Stimulated activated CD8-positive, alpha-beta memory T cell treated with anti-CD3 and anti-CD28 coated beads, Interleukin-7, amount 100 ng/mL, for 1 hour (primary cell): Measurements from ENCODE around the gene PEX1.
"Not testable (repeated sequence)": the region's sequence is repeated elsewhere in the genome, so short reads cannot be mapped to it uniquely, and the experiment has no call there.

Experiments
- DNase-seq, 2 donors: peaks; one replicate each; pipeline ENCODE4 v3.0.0-alpha.2; 2020; ENCODE audit warnings: low read depth in 2 of 2

PEX1 gene

DNA sequence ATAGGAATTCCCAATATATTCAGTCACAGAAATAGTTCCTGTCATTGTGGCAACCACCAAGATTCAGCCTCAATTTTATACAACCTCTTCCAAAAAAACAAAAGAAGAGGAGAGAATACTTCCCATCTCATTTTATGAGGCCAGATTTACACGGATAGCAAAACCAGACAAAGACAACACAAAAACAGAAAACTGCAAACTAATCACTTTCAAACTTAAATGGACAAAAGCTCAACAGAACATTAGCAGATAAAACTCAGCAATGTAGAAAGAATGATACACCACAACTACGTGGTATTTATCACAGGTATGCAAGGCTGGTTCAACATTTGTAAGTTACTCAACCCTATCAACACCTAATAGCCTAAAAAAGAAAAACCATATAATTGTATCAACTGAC lies 22.0 kb downstream of the PEX1 start:
- no peak for DNase-seq

DNA sequence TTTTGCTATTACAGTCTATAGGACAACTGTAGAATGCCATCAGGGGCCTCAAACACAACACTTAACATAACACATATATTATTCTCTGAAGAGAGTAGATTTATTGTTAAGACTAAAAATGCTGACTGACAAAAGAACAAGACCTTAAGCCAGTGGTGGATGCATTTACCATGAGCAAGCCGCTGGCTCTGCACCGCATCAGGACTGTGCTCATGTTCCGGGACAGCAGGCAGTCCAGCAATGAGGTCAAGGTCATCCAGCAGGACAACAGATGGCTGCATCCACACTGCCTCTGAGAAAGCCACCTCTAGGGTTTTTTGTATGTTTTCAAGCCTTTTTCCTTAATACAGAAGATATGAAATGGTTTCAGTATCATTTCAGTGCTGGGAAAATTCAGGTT lies 23.8 kb downstream of the PEX1 start:
- DNase-seq, result no peak

DNA sequence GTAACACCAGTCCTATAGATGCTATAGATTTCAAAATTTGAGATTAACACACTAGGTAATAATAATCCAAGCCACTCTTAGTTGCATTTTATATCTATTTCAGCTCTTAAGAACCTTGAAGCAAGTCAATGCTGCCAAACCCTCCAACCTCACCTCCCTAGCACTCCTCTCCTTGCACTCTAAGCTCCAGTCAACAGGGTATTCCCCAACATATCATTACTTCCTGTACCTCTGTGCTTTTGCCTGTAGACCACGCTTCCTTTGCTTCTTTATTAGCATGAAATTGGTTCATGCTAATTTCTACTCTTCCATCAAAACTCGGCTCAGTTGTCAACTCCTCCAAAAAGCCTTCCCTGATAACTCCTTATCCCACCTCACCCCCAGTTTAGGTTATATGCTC lies 24.6 kb downstream of the PEX1 start:
- no peak for DNase-seq

DNA sequence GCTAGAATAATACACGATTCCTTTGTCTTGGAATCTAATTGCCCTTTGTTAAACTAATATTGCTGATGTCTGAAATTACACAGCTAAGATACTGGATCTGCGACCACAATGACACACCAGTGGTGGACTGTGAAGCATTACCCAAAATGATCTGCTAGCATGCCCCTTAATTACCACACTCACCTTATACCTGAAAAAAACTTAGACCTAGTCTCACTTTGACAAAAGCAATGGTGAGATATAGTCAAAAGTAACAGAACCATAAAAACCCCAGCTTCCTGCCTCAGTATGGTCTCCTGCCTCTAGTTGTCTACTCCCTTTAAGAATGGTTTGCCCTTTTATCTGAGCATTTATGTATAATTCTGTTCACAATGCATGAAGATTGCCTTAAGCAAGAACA lies 29.8 kb downstream of the PEX1 start:
- no peak for DNase-seq

DNA sequence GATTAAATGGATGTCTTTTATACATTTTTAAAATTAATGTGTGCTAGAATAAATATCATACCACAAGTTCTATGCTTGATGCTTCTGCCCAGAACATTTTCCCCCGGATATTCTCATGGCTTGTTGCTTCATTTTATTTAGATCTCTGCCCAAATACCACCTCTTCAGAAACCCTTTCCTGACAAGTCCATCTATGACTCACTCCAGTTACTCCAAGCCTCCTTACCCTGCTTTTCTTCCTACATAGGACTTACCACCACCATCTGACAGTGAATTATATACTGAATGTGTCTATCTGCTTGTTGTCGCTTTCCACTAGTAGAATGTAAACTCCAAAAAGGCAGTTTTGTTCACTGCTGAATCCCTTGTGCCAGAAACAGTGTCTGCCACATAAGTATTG lies 31.4 kb downstream of the PEX1 start:
- no peak for DNase-seq

DNA sequence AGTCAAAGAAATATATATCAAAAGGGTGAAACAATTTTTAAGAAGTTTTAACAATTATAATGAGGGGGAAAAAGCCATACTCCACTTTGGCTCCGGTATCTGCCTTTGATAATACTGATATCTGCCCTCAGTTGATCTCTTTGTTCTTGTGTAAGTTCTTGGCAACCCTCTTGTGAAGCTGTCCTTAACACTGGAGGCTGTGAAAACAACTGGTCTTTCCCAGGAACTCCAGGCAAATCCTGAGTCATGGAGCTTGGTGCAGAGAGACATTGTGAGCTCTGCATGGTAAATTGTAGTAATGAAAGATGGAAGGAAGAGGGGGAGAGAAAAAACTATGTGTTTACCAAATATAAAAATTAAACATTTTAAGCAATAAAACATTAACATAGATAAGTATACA lies 38.7 kb downstream of the PEX1 start:
- DNase-seq, result no peak

DNA sequence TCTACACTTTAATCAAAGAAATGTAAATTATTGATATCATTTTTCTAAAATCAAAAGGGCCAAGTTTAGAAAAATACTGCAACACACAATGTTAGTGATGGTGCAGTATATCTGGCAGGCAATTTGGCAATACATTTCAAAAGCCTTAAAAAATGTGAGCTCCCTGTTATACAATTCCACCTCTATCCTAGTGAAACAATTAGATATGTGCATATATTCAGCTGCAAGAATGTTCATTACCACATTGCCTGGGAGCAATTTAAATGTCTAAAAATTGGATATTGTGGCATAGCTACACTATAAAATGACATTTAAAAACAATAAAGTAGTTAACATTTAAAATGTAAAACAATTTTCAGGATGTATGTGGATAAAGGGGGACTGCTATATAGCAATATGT lies 40.5 kb downstream of the PEX1 start:
- no peak for DNase-seq

DNA sequence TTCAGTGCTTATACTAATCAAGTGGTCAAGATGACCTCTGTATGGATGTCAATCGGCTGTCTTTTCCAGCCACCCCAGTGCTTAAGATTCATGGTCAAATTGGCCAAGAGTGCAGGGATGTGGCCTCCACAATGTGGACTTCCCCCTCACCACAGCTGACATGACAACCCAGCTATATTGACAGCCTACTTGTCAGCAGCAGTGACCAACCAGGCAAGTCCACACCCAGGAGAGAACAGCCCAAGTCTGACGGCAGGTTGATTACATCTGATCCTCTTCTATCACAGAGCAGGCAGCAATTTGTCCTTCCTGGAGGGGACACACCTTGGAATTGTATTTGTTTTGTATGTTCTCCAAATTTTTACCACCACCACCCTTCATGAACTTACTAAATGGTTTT lies 42.3 kb downstream of the PEX1 start:
- no peak for DNase-seq

DNA sequence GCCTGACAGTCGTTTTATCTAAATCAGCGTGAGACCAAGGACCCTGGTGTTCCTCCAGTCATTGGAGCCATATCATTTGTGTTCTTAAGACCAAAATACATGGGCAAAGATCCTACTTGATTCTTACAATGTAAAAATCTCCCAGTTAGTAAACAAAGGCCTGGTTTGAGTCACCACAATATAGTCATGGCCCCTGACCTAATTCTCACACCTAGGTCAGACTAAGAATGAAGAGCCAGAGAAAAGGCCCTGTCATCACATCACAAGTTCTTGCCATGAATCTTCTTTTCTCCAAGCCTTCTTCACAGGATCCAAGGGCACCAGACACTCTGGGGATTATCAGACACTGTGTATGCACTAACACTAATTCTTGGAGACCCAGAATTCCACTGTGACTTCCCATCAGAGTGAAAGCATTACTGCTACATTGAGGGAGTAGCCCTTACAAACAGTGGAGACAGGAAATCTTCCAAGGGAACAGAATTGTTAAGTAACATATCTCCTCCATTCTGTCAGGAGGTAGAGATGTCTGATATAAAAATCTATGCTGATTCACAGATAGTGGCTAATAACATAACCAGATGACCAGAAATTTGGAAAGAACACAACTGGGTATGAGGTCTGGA lies 42.9 kb downstream of the PEX1 start:
- DNase-seq, result no peak

DNA sequence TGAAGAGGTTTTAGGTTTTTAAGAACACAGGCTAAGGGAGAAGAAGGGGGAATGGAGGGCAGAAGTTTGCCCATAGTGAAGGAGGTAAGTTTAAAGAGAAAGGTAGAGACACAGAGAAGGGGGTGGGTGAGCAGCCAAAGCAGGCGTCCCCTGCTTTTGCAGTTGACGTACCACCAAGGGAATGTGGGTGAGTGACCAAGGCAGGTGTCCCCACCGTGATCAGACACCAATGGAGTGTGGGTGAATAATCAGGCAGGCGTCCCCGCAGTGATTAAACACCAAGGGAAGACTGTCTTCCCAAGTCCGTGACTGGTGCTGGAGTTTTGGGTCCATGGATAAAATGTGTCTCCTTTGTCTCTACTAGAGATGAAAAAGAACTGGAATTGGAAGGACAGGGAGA lies 44.1 kb downstream of the PEX1 start:
- DNase-seq, result not testable (repeated sequence)

DNA sequence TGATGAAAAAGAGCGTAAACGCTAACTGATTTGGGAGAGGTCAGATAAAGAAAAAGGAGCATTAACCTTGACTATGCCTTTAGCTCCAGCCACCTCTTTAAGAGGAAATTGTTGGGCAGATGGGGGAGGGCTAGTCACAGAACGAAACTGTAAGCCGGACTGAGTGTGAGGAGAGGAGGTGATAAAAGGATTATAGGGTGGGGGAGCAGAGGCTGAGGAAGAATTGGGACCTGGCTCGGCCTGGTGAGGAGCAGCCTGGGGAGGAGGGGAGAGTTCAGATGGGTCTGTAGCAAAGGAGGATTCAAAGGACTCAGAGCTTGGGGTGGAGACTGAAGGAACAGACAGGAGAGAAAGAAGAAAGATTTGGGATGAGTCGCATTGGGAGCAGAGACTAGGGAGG lies 44.7 kb downstream of the PEX1 start:
- DNase-seq, result not testable (repeated sequence)

DNA sequence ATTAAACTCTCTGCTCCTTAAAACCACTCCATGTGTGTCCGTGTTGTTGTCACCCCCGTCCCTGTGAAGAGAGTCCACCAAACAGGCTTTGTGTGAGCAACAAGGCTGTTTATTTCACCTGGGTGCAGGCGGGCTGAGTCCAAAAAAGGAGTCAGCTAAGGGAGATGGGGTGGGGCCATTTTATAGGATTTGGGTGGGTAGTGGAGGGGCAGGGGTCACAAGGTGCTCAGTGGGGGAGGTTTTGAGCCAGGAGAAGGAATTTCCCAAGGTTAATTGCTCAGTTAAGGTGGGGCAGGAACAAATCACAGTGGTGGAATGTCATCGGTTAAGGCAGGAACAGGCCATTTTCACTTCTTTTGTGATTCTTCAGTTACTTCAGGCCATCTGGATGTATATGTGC lies 49.2 kb downstream of the PEX1 start:
- DNase-seq, result not testable (repeated sequence)

DNA sequence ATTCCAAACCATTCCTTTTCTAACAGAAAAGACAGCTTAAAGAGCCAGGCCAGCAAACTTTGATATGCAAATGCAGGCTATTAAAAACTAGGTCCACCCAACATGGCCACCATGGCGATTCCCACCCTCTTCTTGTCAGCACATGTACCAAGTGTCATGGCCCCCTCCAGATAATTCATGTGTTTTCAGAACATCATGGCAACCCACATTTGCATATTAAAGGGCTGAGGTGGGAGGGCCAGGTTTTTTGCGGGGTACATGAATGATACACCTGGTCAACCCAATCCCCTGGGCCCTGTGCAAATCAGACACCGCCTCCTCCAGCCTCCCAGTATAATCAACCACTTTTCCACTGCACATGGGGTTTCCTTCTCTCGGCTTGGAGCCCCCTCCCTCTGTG lies 49.6 kb downstream of the PEX1 start:
- no peak for DNase-seq

DNA sequence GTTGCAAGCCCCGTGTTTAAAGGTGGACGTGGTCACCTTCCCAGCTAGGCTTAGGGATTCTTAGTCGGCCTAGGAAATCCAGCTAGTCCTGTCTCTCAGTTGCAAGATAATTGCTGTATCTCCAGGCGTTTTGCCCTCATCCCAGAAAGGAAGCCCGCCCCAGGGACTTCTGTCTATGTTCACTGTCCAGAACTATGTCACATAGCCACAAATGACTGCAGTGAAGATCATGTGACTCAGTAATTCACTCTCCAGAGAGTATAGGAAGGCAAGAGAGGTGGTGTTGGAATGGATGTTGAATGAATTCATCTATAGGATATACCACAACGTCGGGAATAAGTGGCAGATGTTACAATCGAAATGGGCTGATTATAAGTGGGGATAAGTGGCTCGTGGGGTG lies 50.2 kb downstream of the PEX1 start:
- DNase-seq, result no peak

DNA sequence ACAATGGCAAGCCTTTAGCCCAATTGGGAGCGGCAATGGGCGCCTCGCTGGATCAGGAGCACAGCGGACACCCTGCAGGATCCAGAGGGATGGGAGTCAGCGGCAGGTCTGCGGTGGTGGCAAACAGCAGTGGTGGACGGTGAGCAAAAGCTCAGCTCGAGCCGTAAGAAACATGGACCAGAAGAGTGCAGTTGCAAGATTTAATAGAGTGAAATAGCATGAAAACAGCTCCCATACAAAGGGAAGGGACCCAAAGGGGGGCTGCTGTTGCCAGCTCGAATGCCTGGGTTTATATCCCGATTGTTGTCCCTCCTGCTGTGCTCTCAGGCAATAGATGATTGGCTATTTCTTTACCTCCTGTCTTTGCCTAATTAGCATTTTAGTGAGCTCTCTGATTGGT lies 50.6 kb downstream of the PEX1 start, which contains the start of gene ERVW-1:
Gene ERVW-1 (minus strand): TSS at position 266 of the 400 bp plus-strand sequence. CDS start 7,565 bp downstream, outside the sequence.
- not testable (repeated sequence) for DNase-seq

DNA sequence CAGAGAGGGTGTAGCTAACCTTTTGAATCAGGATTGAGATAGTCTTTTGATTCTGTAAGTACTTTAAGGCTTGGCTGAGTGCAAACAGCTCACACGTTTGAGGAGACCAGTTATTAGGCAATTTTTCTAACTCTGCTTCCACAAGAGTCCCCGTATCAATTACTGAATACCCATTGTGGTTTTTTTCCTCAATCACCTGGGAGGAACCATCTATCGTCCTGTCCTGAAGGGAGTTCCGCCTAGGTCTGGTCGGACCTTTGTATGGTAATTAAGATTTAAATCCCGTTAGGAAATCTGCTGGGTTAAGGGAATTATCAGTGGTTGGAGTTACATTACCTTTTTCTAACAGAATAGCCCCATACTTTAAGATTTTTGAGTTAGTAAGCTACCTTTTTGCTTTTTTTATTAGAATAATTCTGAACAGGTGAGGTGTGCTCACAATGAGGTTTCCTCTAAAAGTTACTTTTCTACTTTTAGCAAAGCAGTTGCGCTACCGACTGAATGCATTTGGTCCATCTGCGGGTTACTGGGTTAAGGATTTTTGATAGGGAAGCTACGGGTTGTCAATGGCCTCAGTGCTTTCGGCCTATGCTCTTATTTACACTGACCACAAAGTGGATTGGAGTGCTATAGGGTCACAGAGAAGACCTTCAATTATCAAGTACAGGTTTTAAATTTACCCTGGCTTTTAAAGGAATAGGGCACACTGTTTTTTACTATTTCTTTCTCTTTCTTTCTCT lies 52.3 kb downstream of the PEX1 start:
- DNase-seq, result not testable (repeated sequence)

DNA sequence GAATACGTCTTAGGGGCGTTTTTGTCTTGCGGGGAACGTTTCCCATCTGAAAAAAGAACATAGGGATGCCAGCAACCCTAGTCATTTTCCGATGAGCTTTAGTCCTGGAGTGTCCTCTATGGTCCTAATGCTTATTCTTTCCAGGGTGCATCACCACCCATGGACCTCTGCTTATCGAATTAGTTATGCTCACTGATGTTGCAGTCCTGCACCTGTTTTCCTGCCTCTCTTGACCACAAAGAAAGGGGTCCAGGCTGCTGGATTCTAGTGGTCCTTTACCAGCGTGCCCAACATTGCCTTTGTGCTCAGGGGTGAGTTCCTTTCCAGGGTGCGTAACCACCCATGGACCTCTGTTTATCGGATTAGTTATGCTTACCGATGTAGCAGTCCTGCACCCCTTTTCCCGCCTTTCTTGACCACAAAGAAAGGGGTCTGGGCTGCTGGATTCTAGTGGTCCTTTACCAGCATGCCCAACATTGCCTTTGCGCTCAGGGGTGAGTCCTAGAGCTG lies 53.0 kb downstream of the PEX1 start:
- not testable (repeated sequence) for DNase-seq

DNA sequence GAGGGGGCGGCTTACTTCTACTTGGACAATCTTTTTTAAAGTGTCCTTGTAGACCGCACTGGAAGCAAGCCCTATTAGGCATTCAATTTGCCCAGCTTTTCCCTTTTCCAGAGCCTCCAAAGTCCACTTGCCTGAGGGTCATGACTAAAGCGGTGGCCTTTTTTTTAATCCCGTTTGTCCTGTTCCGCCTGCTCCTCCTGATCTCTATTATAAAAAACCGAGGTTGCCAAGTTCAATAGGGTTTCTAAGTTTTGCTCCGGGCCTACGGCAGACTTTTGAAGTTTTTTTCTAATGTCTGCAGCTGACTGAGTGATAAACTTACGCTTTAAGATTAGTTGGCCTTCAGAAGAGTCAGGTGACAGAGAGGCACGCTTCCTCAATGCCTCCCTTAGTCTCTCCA lies 54.3 kb downstream of the PEX1 start:
- not testable (repeated sequence) for DNase-seq

DNA sequence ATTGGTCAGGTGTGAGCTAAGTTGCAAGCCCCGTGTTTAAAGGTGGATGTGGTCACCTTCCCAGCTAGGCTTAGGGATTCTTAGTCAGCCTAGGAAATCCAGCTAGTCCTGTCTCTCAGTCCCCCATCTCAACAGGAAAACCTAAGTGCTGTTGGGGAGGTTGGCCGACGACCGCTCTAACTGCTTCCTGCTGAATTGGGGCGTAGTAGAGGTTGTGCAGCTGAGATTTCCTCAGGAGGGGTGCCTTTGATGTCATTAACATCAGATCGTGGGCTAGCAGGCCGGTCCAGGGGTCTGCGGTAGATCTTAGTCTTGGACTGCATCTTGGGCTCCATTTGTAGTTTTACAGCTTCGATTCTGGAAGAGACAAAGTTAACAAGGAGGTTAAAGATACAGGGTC lies 59.7 kb downstream of the PEX1 start:
- not testable (repeated sequence) for DNase-seq

DNA sequence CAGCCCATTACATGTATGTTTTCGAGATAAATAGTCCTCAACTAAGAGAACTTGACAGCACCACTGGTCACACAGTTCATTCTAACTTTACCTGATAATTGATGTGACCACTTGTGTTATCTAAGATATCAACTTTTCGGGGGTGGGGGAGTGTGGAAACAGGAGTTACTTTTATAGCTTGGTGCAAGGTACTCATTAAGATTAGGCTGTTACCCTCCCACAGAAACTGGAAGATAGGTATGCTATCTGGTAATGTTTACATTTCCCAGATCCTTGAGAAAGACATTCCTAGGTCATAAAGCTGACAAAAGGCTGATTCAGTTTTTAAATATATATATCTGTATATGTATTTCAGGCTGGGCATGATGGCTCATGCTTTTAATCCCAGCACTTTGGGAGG lies 61.6 kb downstream of the PEX1 start:
- no peak for DNase-seq

DNA sequence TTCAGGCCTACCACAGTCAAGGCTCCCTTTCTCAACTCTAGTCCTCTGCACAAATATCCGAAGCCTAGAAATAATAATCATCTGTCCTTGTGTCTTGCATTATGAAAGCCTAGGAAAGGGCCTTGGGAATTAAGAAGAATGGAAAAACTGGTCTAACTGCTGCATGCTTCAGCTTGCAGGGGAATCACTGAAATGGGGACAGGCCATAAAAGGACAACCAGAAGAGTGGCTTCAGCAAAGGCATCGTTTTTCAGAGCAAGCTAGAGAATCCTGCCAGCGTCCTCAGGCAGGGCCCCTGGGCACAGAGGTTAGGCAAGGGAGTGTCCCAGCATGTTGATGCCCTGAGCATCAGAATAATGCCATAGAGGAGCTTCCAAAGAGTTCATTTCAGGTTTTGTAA lies 63.8 kb downstream of the PEX1 start:
- DNase-seq, result no peak

DNA sequence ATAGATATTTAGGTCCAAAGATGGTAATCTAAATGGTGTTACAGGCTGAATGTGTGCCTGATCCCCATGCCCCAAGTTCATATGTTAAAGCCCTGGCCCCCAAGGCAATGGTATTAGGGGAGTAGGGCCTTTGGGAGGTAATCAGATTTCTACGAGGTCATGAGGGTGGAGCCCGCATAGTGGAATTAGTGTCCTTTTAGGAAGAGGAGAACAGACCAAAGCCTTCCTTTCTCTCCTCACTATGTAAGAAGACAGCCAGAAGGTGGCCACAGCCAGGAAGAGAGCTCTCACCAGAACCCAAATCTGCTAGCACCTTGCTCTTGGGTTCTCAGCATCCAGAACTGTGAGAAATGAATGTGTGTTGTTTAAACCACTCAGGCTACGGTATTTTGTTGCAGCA lies 65.8 kb downstream of the PEX1 start:
- DNase-seq, result no peak
